AG04450 (cell line): Measurements from ENCODE around the gene IQCE. TPM values are rescaled to one million over a fixed set of nuclear protein-coding genes. Genes with fewer than 3 reads are reported as not detected.

ENCODE experiments used
- CTCF ChIA-PET: fragments of 300-600, 350-600 bp; formaldehyde crosslinking; extraction: SDS; loops from one replicate; lab custom pipeline; 2022; ENCODE audit warnings: antibody characterized with exemption, inconsistent platforms; lab: Charles Lee
- POLR2A ChIA-PET: fragments of 350-600 bp; formaldehyde crosslinking; extraction: SDS; loops from one replicate; lab custom pipeline; 2021; ENCODE audit warnings: antibody characterized with exemption, inconsistent platforms; lab: Yijun Ruan, JAX
- DNase-seq: peaks from one replicate; pipeline ENCODE4 v3.0.0-alpha.2; 2011; ENCODE audit warnings: low read depth, low spot score
- H3K27ac ChIP-seq: one replicate; pipeline ENCODE4 v1.5.1; 2012; ENCODE audit warnings: low read depth, low read length, control low read depth
- H3K27me3 ChIP-seq: one replicate; pipeline ENCODE4 v1.6.0; 2012; ENCODE audit warnings: low read length; ENCODE audit not compliant: control insufficient read depth, insufficient read depth
- H3K4me3 ChIP-seq: 2 replicates; pipeline ENCODE4 v1.5.1; 2011; ENCODE audit warnings: mild to moderate bottlenecking, low read depth, low read length, control low read depth
- H3K9me3 ChIP-seq: 2 replicates; pipeline ENCODE4 v1.5.1; 2012; ENCODE audit warnings: low read length; ENCODE audit not compliant: control insufficient read depth, insufficient read depth
- CTCF ChIP-seq: IDR thresholded peaks from 2 replicates; pipeline ENCODE4 v1.5.1; 2011; ENCODE audit warnings: low read depth, low read length, control low read depth, inconsistent platforms
- polyA plus RNA-seq: library from polyadenylated mRNA; depleted of rRNA; stranded (reverse); fragments of >200 nt; gene quantifications from 2 replicates; pipeline ENCODE4 v1.2.3, GENCODE V29; 2011

The IQCE gene
- polyA plus RNA-seq, 1 experiment: 6.8 TPM

DNA sequence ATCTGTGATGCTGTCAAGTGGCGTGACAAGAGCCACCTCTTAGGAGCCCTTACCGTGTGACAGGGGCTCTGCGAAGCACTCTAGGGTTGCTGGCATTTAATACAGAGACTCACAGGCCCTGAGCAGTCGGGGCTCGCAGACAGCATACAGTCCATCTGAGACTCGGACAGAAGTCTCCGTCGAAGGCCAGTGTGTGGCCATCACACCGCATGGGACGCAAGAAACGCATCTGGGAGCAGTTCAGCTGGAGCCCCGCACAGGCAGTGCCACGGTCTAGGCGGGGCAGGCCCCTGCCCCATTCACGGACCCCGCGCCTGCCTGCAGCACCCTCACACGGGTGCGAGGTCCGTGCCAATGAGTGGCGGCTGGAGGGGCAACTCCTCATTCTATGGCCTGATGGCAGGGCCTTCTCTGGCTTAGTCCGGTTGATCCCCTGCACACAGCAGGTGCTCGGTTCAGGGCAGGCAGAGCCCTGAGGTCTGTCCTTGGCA lies 33.6 kb downstream of the IQCE start:
- no peak for TF ChIP-seq CTCF
- DNase-seq: no peak
- Histone ChIP-seq H3K4me3 (no peak overlapping the region), H3K27me3 (no peaks in the 10 kb centered on the region), H3K27ac (no peak overlapping the region), H3K9me3 (no peaks in the 10 kb centered on the region; the same call in 1 of the 2 replicates)
- POLR2A ChIA-PET: no interaction called here
- CTCF ChIA-PET: no interaction called here

- no peak for TF ChIP-seq CTCF
- Histone ChIP-seq H3K27me3 (no peaks in the 10 kb centered on the region), H3K4me3 (no peak overlapping the region), H3K9me3 (no peaks in the 10 kb centered on the region; the same call in 1 of the 2 replicates), H3K27ac (no peak overlapping the region)
- no peak for DNase-seq
- POLR2A ChIA-PET: no interaction called here
- CTCF ChIA-PET: no interaction called here
Measured at GRCh38 chr7:2593036-2593727, 34.4 kb downstream of the IQCE start.

GRCh38 chr7:2594599-2594998 lies 35.8 kb downstream of the IQCE start:
- Histone ChIP-seq H3K27me3 (no peaks in the 10 kb centered on the region), H3K9me3 (no peaks in the 10 kb centered on the region; the same call in 1 of the 2 replicates), H3K27ac (no peak overlapping the region), H3K4me3 (no peak overlapping the region)
- DNase-seq: no peak
- no peak for TF ChIP-seq CTCF
- POLR2A ChIA-PET: no interaction called here
- CTCF ChIA-PET: no interaction called here

DNA sequence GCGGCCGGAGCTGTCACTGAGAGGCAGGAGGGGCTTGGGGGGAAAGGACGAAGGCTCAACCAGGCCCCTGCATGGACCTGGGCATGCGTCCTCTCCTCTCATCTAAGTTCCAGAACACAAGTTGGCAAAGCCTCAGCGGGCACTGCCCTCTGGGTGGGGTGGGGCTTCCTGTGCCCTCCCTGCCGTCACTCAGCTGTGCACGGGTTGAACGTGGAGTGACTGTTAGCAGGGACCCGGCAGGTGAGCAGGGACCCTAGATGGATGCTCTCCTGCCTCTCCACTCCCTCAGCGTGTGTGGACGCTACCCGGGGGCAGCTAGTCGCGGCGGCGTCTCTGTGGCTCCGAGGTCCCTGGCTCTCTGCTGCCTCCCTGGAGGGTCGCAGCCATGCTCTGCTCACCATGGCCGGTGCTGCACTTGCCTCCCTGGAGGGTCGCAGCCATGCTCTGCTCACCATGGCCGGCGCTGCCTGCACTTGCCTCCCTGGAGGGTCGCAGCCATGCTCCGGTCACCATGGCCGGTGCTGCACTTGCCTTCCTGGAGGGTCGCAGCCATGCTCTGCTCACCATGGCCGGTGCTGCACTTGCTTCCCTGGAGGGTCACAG lies 36.6 kb downstream of the IQCE start:
- ChIA-PET CTCF (no interaction called here), POLR2A (no interaction called here)
- no peak for TF ChIP-seq CTCF

More for the DNA sequence above, 36.6 kb downstream of the IQCE start:
- no peaks in the 10 kb centered on the region; the same call in 1 of the 2 replicates for H3K9me3 ChIP-seq
- H3K4me3 ChIP-seq: no peak overlapping the region
- no peak for DNase-seq
- H3K27ac ChIP-seq: no peak overlapping the region
- H3K27me3 ChIP-seq: no peaks in the 10 kb centered on the region
